Sigmoid colon (tissue), 7 donors: ENCODE data around the gene TCAP. TPM values are rescaled to one million over a fixed set of nuclear protein-coding genes. Genes with fewer than 3 reads are reported as not detected.

Source experiments
- DNase-seq: peaks from one replicate; pipeline ENCODE4 v3.0.0-alpha.2; 2019
- H3K27ac ChIP-seq, 4 donors: fragments of 200-600 bp; sonication (generic); one replicate each; pipeline ENCODE4 v1.5.1; 2016 to 2019; ENCODE audit warnings: mild to moderate bottlenecking in 1 of 4
- H3K27me3 ChIP-seq, 3 donors: fragments of 200-600 bp; sonication (generic); one replicate each; pipeline ENCODE4 v1.5.1; 2019; ENCODE audit warnings: mild to moderate bottlenecking in 1 of 3
- H3K36me3 ChIP-seq, 4 donors: fragments of 200-600 bp; sonication (generic); one replicate each; pipeline ENCODE4 v1.5.1; 2016 to 2019
- H3K4me1 ChIP-seq, 4 donors: fragments of 200-600 bp; sonication (generic); one replicate each; pipeline ENCODE4 v1.5.1; 2017 to 2019
- H3K4me3 ChIP-seq, 4 donors: fragments of 200-600 bp; sonication (generic); one replicate each; pipeline ENCODE4 v1.5.1; 2017 to 2019; ENCODE audit warnings: mild to moderate bottlenecking in 2 of 4, moderate library complexity in 1 of 4
- H3K9me3 ChIP-seq, 4 donors: fragments of 200-600 bp in 3 of 4; sonication (generic) in 3 of 4; one replicate each; pipeline versions ENCODE4 v1.5.1 to v1.6.1; 2013 to 2019
- EP300 ChIP-seq, 4 donors: sonication (generic); formaldehyde crosslinking; IDR thresholded peaks; one replicate each; pipeline ENCODE4 v1.6.1; 2017; ENCODE audit warnings: antibody characterized with exemption in 4 of 4
- POLR2A ChIP-seq, 2 donors: fragments of 450-650 bp; IDR thresholded peaks; one replicate each; pipeline ENCODE4 v1.6.1; 2016; ENCODE audit warnings: antibody characterized with exemption in 2 of 2, mild to moderate bottlenecking in 2 of 2, moderate library complexity in 2 of 2
- POLR2AphosphoS5 ChIP-seq, 4 donors: sonication (generic); formaldehyde crosslinking; IDR thresholded peaks; one replicate each; pipeline ENCODE4 v1.6.1; 2017; ENCODE audit warnings: antibody characterized with exemption in 4 of 4
- WGBS, 2 donors: extraction: QIAGEN DNeasy Blood & Tissue Kit; methylation state at CpG; one replicate each; pipeline ENCODE4 v1.1.7; 2013; 5-methylcytosine and 5-hydroxymethylcytosine counted together
- intact Hi-C: fragments of 100-400 bp; cut with DNase I; formaldehyde crosslinking; loops from one replicate; pipeline ENCODE4 v1.15.1; 2023
- polyA plus RNA-seq, 3 donors: library from polyadenylated mRNA; stranded (reverse); fragments of 200-250 nt; gene quantifications; one replicate each; pipeline ENCODE4 v1.2.3, GENCODE V29; 2013
- total RNA-seq, 4 donors: library from RNA; depleted of rRNA; stranded (reverse); fragments of >200 nt; gene quantifications; one replicate each; pipeline ENCODE4 v1.1.0, GENCODE V29; 2016
- TF ChIP-seq, protein P1 (sequence below), 4 experiments: fragments of 450-650 bp in 3 of 4; fragments of 200-600 bp in 1 of 4; IDR thresholded peaks; one replicate each; pipeline ENCODE4 v1.5.1; 2016 to 2019; ENCODE audit warnings: antibody characterized with exemption in 4 of 4, mild to moderate bottlenecking in 3 of 4, moderate library complexity in 2 of 4
- donor health status: healthy with polysubstance abuse.
- donor health status: Bipolar disorder and iron deficiency.
- donor health status: healthy.

Gene TCAP
- total and polyA plus RNA-seq, 7 donors, result 0.49 to 3.5 (median 1.1) TPM; not detected in 1

DNA sequence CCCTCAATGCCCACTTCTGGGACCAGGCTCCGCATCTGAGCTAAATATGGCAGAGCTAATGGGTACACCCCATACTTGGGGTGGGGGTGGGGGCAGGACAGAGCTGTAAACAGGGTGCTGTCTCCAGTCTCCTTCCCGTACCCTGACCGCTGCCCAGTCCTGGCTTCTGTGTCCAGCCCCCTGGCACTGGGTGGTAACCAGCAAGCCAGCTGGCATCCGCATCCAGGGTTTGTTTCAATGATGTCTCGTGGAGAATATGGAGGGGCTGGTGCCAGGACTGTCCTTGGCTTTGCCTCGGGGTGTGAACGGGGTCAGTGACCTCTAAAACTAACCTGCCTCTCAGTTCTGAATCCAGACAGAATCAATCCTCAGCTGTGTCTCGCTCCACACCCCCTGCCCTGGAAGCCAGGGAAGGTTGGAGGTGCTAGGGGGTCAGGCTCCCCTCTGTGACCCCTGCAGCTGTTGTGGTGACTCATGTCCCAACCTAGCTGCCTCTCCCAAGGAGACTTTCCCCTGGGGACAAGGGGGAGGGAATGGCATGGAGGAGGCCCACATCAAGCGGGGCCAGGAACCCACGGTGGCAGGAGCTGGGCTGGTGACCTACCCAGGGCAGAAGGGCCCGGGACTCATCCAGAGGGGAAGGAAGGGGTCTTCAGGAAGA, 1.6 kb downstream of the TCAP start:
- 68 to 73% methylated on average over 11 of the region's 11 CpGs for WGBS, 2 donors
- TF ChIP-seq POLR2AphosphoS5 (IDR thresholded peaks at IDR 0.05), result peak in 1 of 4 donors; percentile 23
- TF ChIP-seq POLR2A (IDR thresholded peaks at IDR 0.05), result no peak
- no peak for TF ChIP-seq EP300 (IDR thresholded peaks at IDR 0.05)
- no peaks in the 10 kb centered on the region for H3K9me3 ChIP-seq
- peak overlapping the region in 2 of 4 donors; percentile 36 to 52 for H3K27ac ChIP-seq
- no peak overlapping the region for H3K4me3 ChIP-seq
- H3K36me3 ChIP-seq, result peaks cover 0 to 9% (median 0%) of the 10 kb centered on the region in 4 donors
- peaks cover 37 to 72% (median 55%) of the 10 kb centered on the region in 3 donors for H3K27me3 ChIP-seq
- H3K4me1 ChIP-seq, result peaks cover 0 to 50% (median 28%) of the 10 kb centered on the region in 4 donors
- intact Hi-C loops, result no loop called here
- no peak for DNase-seq

DNA sequence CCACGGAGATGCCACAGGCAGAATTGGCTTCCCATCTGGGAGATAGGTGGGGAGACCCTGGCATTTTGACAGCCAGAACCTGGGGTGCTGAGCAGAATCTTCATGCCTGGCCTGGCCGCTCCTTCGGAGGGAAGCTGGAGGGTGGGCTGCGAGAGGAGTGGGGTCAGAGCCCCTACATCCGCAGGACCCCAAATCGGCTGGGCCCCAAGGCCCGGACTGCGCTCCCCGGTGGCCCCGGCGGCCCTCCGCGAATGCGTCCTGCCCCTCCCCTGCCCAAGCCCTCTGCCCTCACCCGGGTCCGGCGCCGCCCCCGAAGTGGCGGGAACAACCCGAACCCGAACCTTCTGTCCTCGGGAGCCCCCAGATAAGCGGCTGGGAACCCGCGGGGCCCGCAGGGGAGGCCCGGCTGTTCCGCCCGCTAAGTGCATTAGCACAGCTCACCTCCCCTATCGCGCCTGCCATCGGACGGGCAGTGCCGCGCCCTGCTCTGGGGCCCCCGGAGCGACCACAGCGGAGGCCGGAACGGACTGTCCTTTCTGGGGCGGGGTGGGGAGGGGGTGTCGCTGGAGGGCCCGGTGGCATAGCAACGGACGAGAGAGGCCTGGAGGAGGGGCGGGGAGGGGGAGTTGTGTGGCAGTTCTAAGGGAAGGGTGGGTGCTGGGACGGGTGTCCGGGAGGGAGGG, 2.3 kb downstream of the TCAP start:
- no peak for DNase-seq
- H3K27ac ChIP-seq, result peak overlapping the region in 2 of 4 donors; percentile 32 to 52
- intact Hi-C loops, result no loop called here
- peak overlapping the region in 3 of 4 donors; percentile 35 to 54 (median 47) for H3K4me3 ChIP-seq
- H3K27me3 ChIP-seq, result peaks cover 39 to 78% (median 60%) of the 10 kb centered on the region in 3 donors
- 11 to 12% methylated on average over 49 of the region's 49 CpGs for WGBS, 2 donors
- H3K4me1 ChIP-seq, result peaks cover 0 to 43% (median 27%) of the 10 kb centered on the region in 4 donors
- TF ChIP-seq EP300 (IDR thresholded peaks at IDR 0.05) (no peak), POLR2AphosphoS5 (IDR thresholded peaks at IDR 0.05) (peak in 1 of 4 donors; percentile 8), POLR2A (IDR thresholded peaks at IDR 0.05) (no peak)
- H3K36me3 ChIP-seq, result peaks cover 0 to 3% (median 0%) of the 10 kb centered on the region in 4 donors
- H3K9me3 ChIP-seq, result no peaks in the 10 kb centered on the region

DNA sequence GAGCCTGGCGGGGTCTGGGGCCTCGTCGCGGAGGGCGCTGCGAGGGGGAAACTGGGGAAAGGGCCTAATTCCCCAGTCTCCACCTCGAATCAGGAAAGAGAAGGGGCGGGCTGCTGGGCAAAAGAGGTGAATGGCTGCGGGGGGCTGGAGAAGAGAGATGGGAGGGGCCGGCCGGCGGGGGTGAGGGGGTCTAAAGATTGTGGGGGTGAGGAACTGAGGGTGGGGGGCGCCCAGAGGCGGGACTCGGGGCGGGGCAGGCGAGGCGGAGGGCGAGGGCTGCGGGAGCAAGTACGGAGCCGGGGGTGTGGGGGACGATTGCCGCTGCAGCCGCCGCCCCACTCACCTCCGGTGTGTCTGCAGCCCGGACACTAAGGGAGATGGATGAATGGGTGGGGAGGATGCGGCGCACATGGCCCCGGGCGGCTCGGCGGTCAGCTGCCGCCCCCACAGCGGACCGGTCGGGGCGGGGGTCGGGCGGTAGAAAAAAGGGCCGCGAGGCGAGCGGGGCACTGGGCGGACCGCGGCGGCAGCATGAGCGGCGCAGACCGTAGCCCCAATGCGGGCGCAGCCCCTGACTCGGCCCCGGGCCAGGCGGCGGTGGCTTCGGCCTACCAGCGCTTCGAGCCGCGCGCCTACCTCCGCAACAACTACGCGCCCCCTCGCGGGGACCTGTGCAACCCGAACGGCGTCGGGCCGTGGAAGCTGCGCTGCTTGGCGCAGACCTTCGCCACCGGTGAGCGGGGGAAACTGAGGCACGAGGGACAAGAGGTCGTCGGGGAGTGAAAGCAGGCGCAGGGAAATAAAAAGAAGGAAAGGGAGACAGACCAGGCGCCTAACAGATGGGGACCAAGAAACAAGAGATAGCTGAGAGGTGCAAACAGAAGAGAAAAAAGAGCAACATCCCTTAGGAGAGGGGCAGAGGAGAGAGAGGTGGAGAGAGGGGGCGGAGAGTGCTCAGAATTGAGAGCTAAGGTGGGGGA, 3.1 kb downstream of the TCAP start, which contains the start of gene PNMT:
TSS of gene PNMT (plus strand) at position 509 of the 980 bp plus-strand sequence. CDS start at position 532, 23 bp downstream.
- intact Hi-C loops, result loop anchor here (2.0 kb wide), 1 partner anchor 45 kb away; no protein-coding TSS in a partner anchor
- Histone ChIP-seq H3K4me3 (peak within 1 kb of the TSS; percentile 6 to 54 (median 41)), H3K9me3 (no peaks in the 10 kb centered on the region), H3K27me3 (peaks cover 39 to 79% (median 60%) of the 10 kb centered on the region in 3 donors), H3K27ac (peak within 1 kb of the TSS in 2 of 4 donors; percentile 32 to 52), H3K4me1 (peaks cover 0 to 35% (median 26%) of the 10 kb centered on the region in 4 donors), H3K36me3 (no peaks in the 10 kb centered on the region)
- TF ChIP-seq EP300 (IDR thresholded peaks at IDR 0.05), result no peak
- TF ChIP-seq, protein P1, sequence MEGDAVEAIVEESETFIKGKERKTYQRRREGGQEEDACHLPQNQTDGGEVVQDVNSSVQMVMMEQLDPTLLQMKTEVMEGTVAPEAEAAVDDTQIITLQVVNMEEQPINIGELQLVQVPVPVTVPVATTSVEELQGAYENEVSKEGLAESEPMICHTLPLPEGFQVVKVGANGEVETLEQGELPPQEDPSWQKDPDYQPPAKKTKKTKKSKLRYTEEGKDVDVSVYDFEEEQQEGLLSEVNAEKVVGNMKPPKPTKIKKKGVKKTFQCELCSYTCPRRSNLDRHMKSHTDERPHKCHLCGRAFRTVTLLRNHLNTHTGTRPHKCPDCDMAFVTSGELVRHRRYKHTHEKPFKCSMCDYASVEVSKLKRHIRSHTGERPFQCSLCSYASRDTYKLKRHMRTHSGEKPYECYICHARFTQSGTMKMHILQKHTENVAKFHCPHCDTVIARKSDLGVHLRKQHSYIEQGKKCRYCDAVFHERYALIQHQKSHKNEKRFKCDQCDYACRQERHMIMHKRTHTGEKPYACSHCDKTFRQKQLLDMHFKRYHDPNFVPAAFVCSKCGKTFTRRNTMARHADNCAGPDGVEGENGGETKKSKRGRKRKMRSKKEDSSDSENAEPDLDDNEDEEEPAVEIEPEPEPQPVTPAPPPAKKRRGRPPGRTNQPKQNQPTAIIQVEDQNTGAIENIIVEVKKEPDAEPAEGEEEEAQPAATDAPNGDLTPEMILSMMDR (IDR thresholded peaks at IDR 0.05), result peak in 3 of 4 experiments; percentile 36 to 55 (median 40)
- DNase-seq, result no peak
- WGBS, 2 donors, result 1 to 2% methylated on average over 85 of the region's 85 CpGs

DNA sequence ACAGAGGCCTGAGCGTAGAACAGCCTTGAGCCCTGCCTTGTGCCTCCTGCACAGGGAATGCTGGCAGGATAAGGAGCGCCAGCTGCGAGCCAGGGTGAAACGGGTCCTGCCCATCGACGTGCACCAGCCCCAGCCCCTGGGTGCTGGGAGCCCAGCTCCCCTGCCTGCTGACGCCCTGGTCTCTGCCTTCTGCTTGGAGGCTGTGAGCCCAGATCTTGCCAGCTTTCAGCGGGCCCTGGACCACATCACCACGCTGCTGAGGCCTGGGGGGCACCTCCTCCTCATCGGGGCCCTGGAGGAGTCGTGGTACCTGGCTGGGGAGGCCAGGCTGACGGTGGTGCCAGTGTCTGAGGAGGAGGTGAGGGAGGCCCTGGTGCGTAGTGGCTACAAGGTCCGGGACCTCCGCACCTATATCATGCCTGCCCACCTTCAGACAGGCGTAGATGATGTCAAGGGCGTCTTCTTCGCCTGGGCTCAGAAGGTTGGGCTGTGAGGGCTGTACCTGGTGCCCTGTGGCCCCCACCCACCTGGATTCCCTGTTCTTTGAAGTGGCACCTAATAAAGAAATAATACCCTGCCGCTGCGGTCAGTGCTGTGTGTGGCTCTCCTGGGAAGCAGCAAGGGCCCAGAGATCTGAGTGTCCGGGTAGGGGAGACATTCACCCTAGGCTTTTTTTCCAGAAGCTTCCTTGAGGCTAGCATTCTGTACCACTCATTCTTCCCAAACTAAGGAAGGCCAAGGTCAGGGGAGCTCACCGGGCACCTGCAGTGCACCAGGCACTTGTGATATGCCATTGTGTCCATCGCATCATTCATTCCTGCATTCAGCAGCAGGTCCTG, 5.0 kb downstream of the TCAP start:
- no peak for DNase-seq
- peaks cover 0 to 29% (median 26%) of the 10 kb centered on the region in 4 donors for H3K4me1 ChIP-seq
- no peak for TF ChIP-seq POLR2A (IDR thresholded peaks at IDR 0.05)
- TF ChIP-seq, protein P1 (IDR thresholded peaks at IDR 0.05), result no peak
- WGBS, 2 donors, result 89 to 93% methylated on average over 23 of the region's 23 CpGs
- no peaks in the 10 kb centered on the region for H3K36me3 ChIP-seq
- peaks cover 39 to 74% (median 60%) of the 10 kb centered on the region in 3 donors for H3K27me3 ChIP-seq
- no peaks in the 10 kb centered on the region for H3K9me3 ChIP-seq
- no peak overlapping the region for H3K27ac ChIP-seq
- H3K4me3 ChIP-seq, result no peak overlapping the region
- intact Hi-C loops, result loop anchor here (2.0 kb wide), 1 partner anchor 47 kb away; no protein-coding TSS in a partner anchor
